GM18498 (cell line): Measurements from ENCODE around the gene SLC35E3.
A peak's percentile ranks its signal among the peaks of the same experiment; 100 is the strongest.
"Not testable (repeated sequence)": the region's sequence is repeated elsewhere in the genome, so short reads cannot be mapped to it uniquely, and the experiment has no call there.

Source experiments
- ATAC-seq: cut with Tn5 transposase; IDR thresholded peaks from one replicate; pipeline ENCODE4 v1.9.1; 2021; ENCODE audit warnings: mild to moderate bottlenecking, moderate library complexity; ENCODE audit not compliant: unreplicated experiment

Gene SLC35E3

DNA sequence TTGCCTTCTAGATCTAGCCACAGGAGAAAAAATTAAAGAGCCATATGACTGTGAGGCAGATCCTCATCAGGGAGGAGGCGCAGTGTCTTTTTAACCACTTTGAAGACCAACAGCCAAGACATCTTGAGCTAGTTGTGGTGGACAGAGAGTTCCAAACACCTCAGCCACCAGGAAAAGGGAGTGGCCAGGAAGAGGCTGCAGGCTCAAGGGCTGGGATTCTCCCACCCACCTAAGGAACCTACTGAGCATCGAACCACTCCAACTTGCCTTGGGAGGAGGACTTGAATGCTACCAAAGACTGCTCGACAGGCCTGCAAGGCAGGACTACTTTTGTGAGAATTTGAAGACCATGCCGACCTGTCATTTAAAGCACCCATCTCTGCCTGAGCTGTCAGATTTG lies 47.5 kb downstream of the SLC35E3 start:
- no peak for ATAC-seq

DNA sequence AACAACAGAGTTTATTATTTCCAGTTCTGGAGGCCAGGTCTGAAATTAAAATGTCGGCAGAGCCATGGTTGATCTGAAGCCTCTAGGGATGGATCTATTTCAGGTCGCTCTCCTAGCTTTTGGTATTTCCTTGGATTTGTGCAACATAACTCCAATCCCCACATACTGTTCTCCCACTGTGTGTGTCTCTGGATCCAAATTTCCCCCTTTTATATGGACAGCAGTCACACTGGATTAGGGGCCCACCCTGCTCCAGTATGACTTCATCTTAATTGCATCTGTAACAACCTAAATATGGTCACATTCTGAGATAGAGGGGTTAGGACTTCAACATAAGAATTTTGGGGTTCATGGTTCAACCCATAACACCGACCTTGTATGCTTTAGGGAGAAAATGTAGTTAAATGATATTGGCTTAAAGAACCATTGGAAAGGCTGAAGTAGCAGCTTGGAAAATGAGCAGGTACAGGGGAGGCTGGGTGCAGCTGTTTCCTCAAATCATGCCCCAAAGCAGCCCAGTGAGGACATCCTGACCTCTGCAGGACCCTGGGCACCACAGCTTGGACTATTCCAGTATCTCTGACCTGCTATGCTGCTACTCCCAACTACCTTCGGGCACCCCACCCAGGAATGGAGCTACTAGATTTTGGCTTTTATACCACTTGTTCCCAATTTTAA lies 48.1 kb downstream of the SLC35E3 start:
- ATAC-seq = no peak

DNA sequence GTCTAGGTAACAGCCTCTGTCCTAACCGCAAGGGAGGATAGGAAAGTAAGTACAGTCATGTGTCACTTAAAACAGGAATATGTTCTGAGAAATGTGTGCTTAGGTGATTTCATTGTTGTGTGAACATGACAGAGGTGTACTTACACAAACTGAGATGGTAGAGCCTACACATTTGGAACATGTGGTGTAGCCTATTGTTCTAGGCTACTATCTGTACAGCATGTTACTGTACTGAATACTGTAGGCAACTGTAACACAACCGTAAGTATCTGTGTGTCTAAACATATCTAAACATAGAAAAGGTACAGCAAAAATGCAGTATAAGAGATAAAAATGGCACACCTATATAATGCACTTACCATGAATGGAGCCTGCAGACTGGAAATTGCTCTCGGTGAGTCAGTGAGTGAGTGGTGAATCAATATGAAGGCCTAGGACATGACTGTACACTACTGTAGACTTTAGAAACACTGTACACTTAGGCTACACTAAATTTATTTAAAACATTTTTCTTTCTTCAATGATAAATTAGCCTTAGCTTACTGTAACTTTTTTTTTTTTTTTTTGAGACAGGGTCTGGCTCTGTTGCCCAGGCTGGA lies 48.8 kb downstream of the SLC35E3 start:
- no peak for ATAC-seq

DNA sequence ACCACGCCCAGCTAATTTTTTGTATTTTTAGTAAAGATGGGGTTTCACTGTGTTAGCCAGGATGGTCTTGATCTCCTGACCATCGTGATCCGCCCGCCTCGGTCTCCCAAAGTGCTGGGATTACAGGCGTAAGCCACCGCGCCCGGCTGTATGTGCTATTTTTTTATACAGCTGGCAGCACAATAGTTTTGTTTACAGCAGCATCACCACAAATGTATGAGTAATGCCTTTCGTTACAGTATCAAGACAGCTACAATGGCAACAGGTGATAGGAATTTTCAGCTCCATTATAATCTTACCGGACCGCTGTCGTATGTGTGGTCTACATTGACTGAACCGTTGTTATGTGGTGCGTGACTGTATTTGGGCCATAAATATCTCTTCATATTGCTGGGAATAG lies 50.4 kb downstream of the SLC35E3 start:
- ATAC-seq = no peak

DNA sequence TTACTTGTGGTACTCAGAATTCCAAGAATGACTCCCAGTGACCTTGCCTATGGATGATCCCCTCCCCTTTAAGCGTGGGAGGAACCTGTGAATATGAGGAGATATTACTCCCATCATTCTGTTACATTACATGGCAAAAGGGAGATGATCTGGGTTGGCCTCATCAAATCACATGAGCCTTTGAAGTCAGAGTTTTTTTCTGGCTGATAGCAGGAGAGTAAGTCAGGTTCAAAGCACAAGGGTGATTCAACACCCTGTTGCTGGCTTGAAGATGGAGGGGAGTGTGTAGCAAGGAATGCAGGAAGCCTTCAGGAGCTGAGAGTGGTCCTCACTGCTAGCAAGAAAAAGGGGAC lies 52.9 kb downstream of the SLC35E3 start:
- no peak for ATAC-seq

DNA sequence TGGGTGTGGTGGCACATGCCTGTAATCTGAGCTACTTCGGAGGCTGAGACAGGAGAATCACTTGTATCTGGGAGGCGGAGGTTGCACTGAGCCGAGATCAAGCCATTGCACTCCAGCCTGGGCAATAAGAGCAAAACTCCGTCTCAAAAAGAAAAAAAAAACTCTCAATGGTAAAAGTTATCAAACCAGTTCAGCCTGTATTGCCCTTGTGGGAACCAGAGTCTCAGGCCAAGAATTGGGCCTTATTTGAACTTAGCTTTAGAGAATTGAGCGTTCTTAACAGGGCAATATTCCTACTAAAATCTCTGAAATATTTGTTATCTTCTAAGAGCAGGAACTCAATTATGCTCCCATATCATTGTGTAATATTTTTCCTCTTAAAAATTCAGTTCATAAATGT lies 54.3 kb downstream of the SLC35E3 start:
- ATAC-seq = no peak

DNA sequence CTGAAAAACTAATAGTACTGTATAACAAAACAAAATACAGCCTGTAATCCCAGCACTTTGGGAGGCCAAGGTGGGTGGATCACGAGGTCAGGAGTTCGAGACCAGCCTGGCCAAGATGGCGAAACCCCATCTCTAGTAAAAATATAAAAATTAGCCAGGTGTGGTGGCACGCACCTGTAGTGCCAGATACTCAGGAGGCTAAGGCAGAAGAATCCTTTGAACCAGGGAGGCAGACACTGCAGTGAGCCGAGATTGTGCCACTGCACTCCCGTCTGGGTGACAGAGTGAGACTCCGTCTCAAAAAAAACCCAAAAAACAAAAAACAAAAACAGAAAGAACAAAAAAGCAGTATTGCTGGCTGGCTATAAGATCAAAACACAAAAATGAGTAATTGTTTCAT lies 55.1 kb downstream of the SLC35E3 start:
- ATAC-seq = not testable (repeated sequence)

DNA sequence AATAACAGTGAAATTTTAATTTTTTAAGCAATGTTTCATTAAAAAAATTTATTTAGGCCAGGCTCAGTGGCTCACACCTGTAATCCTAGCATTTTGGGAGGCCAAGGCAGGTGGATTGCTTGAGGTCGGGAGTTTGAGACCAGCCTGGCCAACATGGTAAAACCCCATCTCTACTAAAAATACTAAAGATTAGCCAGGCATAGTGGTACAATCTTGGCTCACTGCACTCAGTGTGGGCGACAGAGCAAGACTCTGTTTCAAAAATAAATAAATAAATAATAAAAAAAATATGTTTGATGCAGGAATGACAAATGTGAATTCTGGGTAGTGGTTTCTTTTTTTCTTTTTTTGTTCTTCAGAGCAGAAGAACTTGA lies 56.4 kb downstream of the SLC35E3 start:
- ATAC-seq = not testable (repeated sequence)

DNA sequence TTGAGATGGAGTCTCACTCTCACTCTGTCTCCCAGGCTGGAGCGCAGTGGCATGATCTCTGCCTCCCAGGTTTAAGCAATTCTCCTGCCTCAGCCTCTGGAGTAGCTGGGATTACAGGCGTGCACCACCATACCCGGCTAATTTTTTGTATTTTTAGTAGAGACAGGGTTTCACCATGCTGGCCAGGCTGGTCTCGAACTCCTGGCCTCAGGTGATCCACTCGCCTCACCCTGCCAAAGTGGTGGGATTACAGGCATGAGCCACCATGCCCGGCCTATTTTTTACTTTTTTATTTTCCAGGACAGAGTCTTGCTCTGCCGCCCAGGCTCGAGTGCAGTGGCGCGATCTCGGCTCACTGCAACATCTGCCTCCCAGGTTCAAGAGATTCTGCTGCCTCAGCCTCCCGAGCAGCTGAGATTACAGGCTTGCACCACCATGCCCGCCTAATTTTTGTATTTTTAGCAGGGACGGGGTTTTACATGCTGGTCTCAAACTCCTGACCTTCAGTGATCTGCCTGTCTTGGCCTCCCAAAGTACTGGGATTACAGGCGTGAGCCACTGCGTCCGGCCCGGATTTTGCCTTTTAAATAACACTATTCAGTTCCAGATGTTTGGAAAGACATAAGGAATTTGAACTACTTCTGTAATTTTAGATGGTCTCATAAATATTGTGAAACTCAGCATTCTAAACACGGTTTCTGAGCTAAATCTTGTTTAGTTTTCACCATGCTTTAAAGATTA lies 57.1 kb downstream of the SLC35E3 start:
- ATAC-seq = not testable (repeated sequence)

DNA sequence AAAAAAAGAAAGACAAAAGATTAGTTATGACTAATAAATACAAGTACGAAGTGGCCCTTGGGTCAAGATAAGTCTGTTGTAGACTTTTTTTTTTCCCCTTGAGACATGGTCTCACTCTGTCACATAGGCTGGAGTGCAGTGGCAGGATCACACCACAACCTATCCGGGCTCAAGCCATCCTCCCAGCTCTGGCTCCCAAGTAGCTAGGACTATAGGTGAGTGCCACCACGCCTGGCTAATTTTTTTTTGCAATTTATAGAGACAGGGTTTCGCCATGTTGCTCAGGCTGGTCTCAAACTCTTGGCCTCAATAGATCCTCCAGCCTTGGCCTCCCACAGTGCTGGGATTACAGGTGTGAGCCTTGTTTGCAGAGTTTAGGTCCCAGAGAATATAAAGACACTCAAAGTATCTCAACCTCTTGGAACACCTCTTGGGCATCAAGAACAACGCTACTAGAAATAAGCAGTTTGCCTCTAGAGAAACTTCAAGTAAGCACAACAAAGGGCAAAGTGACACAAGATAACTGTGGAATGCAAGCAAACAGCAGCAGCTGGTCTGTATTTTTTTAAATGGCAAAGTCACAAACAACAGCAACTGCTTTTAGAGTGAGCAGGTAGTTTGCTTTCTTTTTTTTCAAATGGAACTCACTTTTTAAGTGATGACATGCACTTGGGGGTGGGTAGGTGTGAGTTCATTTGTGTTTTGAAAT lies 58.1 kb downstream of the SLC35E3 start:
- ATAC-seq = no peak

DNA sequence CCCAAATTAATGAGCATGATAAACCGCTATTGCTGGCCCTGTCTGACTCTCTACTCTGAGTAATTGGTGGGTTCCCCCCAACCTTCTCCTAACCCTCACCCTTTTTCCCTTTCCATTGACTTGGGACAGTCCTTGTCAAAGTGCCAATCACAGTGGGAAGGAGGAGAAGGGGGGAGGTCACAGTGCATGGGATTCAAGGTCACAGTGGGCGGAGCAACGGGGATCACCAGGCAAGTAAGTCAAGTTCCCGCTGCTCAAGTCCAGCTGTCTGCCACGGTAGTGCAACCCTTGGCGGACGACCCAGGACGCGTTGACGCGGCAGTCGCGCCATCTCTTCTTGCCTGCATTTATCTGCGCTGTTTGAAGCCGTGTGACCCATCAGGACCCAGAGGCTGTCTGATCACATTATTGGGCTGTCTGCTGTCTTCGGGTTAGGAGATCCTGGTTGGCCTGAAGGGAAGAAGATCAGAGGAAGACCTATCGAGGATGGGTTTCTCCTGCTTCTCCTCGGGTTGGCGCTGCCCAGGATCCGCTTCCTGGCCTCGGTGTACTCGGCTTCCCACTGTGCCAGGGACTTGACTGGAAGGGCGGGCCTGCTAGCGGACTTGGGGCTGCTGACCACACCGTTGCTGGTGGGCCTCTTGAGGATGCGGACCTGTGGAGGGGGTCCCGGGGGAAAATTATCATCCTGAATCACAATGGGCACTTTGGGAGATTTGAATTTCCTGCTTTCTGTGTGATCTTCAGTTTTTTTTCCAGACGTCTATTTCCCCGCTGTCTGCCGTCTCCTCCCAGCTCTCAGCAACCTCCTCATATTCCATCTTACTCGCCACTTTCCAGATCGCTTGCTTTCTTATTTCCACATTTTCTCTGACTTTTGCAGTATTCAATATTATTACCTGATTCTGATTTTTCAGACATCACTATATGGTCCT lies 58.9 kb downstream of the SLC35E3 start:
- ATAC-seq = no peak

DNA sequence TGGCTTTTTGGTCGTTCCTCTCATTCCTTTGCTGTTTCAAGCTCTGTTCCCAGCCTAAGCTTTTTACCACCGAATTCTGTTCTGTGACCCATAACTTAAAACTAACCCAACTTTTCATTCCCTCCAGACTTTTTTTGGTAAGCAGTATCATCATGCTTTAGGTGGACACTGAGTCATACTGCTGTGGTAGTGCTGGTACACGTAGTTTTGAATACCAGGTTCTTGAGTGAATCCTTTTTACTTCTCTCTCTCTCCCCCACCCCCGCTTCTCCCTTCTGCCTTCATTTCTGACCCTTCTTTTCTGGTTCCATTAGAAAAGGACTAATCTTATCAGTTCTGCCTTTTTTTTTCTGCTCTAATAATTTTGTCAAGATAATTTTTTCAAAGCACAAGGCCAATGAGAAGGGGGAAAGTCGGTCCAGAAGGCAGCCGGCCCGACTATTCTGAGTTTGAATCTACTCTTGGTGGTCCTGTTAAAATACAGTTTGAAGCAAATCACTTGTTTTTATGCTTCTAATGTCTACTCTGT lies 59.7 kb downstream of the SLC35E3 start:
- no peak for ATAC-seq

DNA sequence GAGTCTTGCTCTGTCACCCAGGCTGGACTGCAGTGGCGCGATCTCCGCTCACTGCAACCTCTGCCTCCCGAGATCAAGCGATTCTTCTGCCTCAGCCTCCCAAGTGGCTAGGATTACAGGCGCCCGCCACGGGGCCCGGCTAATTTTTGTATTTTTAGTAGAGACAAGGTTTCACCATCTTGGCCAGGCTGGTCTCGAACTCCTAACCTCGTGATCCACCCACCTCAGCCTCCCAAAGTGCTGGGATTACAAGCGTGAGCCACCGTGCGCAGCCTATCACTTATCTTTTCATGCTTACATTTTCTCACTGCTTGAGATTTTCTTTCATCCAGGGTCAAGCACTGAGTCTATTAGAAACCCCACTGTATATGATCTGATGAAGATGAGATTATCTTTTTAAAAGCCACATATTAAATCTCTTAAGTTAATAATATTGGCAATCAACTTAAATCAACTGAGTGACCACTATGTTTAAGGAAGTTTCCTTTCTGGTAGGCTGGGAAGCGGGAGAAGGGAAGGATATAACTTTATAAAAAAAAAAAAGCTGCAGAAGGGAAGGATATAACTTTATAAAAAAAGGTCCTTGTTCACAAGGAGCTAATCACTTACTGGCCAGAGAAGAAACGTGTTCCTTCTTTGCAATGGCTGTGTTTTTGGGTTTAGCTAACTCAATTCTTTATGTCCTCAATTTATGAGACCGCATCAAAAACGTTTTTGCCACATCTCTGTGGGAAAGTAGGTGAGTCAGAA lies 60.7 kb downstream of the SLC35E3 start:
- ATAC-seq = no peak

DNA sequence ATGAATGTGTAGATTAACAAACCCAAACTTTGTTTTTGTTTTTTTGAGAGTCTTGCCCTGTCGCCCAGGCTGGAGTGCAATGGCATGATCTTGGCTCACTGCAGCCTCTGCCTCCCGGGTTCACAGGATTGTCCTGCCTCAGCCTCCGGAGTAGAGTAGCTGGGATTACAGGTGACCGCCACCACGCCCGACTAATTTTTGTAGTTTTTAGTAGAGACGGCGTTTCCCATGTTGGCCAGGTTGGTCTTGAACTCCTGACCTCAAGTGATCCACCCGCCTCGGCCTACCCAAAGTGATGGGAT lies 61.2 kb downstream of the SLC35E3 start:
- ATAC-seq = not testable (repeated sequence)

DNA sequence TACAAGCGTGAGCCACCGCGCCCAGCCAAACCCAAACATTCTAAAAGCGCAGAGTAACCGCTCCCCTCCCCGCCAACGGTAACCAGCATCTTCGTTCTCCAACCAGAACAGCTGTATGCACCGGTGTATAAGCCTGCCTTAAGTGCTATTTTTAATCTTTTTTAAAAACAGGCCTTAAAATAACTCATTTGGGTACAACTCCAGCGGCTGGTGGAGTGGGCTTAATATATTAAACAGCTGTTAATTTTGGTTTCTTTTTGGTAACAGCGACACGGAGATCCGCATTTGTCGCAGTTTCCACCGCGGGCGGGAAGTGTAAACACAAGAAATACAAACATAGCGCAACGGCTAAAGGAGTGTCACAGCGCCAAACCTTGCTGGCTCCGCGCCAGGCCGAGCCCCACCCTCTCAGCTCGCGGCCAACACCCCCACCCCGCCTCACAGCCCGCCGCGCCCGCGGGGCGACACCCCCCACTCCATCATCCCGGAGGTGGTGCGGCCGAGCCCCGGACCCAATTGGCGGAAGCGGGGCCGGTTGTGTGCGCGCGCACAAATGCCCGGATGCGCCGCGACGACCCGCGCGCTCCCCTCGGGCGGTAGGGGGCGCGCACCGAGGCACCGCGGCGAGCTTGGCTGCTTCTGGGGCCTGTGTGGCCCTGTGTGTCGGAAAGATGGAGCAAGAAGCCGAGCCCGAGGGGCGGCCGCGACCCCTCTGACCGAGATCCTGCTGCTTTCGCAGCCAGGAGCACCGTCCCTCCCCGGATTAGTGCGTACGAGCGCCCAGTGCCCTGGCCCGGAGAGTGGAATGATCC lies 61.8 kb downstream of the SLC35E3 start, which contains the start of gene MDM2:
Gene MDM2, plus strand, starts transcription at position 602 of the 812 bp plus-strand sequence. CDS start 301 bp downstream, outside the sequence.
- ATAC-seq = peak; percentile 75

DNA sequence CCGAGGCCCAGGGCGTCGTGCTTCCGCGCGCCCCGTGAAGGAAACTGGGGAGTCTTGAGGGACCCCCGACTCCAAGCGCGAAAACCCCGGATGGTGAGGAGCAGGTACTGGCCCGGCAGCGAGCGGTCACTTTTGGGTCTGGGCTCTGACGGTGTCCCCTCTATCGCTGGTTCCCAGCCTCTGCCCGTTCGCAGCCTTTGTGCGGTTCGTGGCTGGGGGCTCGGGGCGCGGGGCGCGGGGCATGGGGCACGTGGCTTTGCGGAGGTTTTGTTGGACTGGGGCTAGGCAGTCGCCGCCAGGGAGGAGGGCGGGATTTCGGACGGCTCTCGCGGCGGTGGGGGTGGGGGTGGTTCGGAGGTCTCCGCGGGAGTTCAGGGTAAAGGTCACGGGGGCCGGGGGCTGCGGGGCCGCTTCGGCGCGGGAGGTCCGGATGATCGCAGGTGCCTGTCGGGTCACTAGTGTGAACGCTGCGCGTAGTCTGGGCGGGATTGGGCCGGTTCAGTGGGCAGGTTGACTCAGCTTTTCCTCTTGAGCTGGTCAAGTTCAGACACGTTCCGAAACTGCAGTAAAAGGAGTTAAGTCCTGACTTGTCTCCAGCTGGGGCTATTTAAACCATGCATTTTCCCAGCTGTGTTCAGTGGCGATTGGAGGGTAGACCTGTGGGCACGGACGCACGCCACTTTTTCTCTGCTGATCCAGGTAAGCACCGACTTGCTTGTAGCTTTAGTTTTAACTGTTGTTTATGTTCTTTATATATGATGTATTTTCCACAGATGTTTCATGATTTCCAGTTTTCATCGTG lies 62.6 kb downstream of the SLC35E3 start:
- ATAC-seq = peak; percentile 55

DNA sequence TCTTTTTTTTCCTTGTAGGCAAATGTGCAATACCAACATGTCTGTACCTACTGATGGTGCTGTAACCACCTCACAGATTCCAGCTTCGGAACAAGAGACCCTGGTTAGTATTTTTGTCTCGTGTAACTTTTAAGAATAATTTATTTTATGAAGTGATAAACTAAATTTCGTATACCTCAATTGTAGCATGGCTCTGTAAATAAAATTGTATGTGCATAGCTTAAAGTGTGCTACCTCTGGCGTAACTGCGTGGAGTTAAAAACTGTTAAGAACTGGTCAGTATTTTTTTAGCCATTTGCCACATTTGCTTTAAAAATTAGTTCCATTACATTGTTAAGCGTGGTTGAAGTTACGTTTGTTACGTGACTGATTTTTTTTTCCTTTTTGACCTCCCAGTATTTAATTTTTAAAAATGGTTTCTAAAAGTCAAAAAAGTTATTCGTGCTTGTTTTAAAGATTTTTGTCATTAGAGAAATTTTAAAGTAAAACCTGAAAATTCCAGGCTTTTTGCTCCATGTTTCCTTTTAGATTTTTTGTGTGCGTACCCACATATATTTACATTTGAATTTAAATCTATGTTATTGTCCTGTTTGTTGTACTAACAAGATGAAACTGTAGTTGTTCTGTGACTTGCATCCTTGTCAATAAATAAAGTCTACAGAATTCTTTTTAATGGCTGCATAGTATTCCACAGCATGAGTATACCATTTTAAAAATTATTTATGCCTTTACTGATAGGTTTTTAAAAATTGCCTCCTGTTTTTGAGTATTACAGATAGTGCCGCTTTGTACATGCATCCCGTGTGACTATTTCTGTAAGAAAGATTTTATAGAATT lies 63.4 kb downstream of the SLC35E3 start:
- ATAC-seq = no peak
